GM19463 (cell line): ENCODE data around the gene TDRD12.
"Not testable (repeated sequence)": the region's sequence is repeated elsewhere in the genome, so short reads cannot be mapped to it uniquely, and the experiment has no call there.

ENCODE experiments used
- ATAC-seq: cut with Tn5 transposase; IDR thresholded peaks from one replicate; pipeline ENCODE4 v1.9.1; 2021; ENCODE audit warnings: mild to moderate bottlenecking, moderate library complexity; ENCODE audit not compliant: unreplicated experiment

TDRD12 gene

DNA sequence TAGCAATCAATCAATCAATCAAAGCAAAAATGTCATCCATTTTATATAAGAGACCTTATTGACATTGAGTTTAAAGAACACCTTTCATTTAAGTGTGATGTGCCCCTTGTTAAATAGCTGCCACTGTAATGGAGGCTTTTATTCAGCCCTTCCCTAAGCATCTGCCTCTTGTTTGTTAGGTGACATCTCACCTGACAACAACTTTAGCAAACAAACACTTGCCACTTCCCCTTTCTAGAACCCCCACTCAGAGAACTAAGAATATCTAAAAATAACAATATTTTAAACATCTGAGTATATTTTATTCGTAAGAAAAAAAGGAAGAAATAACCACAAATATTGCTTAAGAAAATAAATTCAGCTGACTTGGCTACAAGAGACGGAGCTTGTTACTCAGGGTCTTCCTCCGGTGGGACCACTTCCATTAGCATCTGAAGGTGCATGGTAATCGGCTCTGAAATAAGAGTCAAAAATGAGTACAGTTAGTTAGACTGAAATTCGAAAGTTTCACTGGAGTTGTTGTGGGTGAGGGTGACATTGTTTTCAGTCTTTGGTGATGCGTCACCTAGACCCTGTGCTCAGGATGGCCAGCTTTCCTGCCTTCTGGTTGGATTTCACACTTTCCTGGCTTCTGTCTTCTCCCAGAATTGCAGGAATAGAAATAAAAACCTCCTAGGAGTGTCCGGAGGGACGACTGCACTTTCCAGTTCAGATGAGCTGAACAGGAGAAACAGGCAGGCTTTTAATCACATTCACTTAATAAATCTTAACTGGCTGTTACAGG is 110.9 kb downstream of the TDRD12 start:
- no peak for ATAC-seq

DNA sequence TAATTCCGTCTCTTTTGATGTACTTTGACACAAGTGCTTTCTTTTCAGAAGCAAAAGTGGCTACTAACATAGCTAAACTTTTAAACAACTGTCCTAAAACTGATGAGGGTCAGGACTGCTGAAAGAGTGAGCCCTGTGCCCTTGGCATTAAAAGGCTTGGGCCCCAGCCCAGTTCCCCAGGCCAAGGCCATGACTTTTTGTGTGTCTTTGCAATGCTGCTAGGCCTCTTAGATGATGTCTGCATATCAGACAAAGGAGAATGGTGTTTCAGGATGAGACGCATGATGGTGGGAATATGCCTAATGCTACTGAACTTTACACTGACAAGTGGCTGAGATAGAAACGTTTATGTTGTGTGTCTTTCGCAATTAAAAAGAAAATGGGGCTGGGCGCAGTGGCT is 112.0 kb downstream of the TDRD12 start:
- ATAC-seq: no peak

DNA sequence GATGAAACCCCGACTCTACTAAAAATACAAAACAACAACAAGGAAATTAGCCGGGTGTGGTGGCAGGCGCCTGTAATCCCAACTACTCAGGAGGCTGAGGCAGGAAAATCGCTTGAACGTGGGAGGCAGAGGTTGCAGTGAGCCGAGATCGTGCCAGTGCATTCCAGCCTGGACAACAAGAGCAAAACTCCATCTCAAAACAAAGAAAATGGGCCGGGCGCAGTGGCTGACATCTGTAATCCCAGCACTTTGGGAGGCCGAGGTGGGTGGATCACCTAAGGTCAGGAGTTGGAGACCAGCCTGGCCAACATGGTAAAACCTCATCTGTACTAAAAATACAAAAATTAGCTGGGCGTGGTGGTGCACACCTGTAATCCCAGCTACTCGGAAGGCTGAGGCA is 112.5 kb downstream of the TDRD12 start:
- ATAC-seq: not testable (repeated sequence)

DNA sequence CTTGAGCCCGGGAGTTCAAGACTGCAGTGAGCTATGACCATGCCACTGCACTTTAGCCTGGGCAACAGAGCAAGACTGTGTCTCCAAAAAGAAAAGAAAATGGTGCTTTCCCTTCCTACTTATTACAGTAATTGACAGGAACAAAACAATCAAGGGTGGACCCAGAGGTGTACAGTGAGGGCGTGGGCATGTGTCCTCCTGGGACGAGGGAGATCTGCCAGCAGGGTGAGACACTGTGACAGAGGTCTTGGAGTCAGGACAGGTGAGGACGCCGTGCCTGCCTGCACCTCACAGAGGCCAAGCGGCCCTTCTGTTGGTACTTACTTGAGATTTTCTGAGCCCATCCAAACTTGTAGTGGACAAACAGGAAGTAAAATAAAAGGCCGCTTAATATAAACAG is 113.3 kb downstream of the TDRD12 start:
- not testable (repeated sequence) for ATAC-seq

DNA sequence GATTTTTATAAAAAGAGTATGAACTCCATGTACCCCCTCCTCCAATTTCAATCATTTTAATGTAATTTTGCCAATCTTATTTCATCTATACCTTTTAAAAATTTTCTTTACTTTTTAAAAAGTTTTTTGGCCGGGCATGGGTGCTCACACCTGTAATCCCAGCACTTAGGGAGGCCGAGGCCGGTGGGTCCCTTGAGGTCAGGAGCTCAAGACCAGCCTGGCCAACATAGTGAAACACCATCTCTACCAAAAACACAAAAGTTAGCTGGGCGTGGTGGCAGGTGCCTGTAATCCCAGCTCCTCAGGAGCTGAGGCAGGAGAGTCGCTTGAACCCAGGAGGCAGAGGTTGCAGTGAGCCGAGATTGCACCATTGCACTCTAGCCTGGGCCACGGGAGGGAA is 113.8 kb downstream of the TDRD12 start:
- not testable (repeated sequence) for ATAC-seq

DNA sequence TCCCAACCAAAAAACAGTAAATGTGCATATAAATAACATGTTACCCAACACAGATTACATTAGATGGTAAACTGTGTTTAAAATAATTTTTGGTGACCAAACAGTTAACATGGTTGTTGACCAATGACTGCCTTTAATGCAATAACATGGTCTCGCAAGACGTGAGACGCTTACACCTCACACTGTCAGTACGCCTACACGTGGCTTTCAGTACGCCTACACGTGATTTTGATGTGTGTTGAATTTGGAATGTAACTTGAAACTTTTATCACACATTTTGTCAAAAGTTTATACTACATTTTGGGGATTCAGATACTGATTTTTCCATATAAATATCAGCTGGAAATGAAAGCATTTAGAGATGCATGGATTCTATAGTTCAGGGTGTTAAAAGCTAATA is 118.0 kb downstream of the TDRD12 start:
- no peak for ATAC-seq

DNA sequence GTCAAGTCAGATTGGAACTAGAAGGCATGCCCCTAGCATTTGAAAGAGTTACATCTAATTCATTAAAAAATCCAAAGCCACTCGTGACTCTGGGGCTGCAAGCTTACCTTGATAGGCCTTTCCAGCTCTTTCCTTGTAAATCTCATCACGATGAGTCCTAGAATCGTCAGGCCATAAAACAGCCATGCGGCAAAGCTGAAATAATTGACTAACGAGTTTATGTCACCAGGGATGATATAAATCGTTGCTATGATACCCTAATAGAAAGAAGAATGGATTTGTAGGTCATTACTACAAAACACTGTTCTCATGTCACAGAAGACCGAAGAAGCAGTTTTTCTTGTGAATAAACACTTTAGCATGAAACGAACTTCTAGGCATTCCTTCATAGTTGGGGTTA is 122.5 kb downstream of the TDRD12 start:
- no peak for ATAC-seq

DNA sequence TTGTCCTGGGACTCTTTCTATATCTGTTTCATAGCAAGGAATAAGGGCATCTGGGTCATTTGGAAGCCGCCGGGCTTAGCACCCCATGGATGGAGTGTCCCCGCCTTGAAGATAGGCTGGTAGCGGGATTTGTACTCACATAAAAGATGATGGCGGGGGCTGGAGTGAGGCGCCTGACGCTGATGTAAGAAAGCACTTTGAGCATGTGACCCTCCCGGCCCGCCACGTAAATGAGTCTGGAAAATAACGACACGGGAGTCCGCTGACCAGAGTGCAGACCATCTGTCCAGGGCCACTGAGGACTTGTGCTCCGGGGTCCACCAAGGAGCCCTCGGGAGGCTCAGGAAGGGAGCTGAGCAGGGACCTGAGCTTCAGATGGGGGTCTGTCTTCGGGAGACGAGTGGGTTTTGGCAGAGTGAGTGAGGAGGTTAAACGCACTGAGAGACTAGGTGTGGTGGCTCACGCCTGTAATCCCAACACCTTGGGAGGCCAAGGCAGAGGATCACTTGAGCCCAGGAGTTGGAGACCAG is 124.2 kb downstream of the TDRD12 start:
- ATAC-seq: no peak

DNA sequence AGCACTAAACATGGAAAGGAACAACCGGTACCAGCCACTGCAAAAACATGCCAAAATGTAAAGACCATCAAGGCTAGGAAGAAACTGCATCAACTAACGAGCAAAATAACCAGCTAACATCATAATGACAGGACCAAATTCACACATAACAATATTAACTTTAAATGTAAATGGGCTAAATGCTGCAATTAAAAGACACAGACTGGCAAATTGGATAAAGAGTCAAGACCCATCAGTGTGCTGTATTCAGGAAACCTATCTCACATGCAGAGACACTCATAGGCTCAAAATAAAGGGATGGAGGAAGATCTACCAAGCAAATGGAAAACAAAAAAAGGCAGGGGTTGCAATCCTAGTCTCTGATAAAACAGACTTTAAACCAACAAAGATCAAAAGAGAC is 128.5 kb downstream of the TDRD12 start:
- ATAC-seq: not testable (repeated sequence)

DNA sequence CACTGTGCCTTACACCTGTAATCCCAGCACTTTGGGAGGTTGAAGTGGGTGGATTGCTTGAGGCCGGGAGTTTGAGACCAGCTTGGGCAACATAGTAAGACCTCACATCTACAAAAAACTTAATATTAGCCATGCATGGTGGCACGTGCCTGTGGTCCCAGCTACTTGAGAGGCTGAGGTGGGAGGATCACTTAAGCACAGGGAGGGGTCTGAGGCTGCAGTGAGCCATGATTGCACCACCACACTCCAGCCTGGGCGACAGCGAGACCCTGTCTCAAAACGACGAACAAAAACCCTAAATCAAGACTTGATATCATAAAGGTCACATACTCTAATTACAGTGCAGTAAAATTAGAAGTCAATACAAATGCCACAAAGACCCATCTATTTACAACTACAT is 132.6 kb downstream of the TDRD12 start:
- no peak for ATAC-seq

DNA sequence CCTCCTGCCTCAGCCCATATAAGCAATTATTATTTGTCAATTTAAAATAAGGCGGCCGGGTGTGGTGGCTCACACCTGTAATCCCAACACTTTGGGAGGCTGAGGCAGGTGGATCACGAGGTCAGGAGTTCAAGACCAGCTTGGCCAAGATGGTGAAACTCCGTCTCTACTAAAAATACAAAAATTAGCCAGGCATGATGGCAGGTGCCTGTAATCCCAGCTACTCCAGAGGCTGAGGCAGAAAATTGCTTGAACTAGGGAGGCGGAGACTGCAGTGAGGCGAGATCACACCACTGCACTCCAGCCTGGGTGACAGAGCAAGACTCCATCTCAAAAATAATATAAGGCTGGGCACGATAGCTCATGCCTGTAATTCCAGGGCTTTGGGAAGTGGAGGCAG is 137.3 kb downstream of the TDRD12 start:
- ATAC-seq: not testable (repeated sequence)

DNA sequence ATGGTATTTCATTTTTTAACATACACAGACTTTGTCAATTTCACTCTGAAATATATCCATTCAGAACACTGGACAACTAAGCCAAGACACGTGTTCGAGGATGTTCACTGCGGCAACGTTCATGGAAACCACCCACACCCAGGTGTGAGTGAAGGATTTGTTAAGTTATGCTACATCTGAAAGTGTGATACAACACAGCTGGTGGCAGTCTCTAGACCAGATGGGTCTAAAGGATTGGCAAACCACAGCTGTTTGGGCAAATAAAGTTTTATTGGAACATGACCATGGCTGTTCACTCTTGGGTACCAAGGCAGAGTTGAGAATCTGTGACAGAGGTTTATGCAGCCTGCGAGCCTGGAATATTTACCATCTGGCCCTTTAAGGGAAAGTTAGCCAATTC is 138.0 kb downstream of the TDRD12 start:
- ATAC-seq: no peak

DNA sequence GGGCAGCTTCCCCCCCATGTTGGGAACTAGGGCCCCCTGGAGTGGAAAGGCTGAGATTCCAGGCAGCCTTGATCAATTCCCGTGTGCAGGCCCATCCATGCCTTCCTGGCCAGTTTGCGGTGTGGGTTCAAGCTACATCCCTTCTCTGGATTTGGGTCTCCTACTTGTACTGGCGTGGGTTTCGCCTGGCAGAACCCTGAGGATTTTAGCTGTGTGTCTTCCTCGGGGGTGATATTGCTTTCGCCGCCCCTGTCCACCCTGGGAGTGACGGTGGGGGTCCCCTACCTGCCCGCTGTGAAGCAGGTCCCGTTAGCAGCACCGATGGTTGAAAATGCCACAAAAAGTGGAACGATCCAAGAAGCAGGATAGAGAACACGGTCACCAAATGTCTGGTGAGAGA is 138.6 kb downstream of the TDRD12 start:
- ATAC-seq: no peak

DNA sequence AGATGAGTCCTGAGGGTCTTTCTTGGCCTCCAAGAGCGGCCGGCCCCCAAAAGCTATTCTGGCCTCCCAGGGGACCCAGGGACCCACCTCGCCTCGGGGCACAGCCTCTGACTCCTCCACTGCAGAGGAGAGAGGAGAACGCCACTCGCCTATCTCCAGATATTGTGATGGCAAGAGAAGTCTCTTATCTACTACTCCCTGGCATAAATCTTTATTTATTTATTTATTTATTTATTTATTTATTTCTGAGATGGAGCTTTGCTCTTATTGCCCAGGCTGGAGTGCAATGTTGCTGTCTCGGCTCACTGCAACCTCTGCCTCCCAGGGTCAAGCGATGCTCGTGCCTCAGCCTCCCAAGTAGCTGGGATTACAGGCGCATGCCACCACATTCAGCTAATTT is 139.0 kb downstream of the TDRD12 start:
- no peak for ATAC-seq

DNA sequence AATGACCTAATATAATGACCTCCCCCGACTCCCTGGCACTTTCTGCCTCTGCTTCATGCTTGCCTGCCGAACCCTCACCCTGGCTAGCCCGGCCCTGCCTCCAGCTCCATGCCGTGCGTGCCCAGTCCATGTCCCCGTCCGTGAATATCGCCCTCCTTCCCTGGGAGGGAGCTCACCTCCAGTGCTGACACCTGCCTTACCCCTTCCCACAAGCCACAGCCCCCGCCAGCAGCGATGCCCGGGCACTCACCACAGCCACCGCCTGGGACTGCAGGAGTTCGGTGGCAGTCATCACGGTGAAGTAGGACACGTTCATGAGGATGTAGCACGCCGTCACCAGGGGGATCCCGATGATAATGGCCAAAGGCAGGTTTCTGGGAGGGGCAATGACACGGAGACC is 140.0 kb downstream of the TDRD12 start:
- no peak for ATAC-seq

DNA sequence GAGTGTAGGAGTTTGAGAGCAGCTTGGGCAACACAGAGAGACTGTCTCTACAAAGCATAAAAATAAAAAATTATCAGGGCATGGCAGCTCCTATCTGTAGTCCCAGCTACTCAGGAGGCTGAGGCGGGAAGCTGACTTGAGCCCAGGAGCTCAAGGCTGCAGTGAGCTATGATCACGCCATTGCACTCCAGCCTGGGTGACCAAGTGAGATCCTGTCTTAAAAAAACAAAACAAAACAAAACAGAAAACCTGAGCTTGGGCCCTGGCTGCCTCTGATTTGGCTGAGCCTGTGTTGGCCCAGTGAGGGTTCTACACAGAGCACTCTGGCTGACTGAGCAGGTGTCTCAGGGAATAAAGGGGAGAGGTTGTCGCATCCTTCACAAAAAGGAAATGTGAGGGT is 142.0 kb downstream of the TDRD12 start:
- ATAC-seq: no peak

DNA sequence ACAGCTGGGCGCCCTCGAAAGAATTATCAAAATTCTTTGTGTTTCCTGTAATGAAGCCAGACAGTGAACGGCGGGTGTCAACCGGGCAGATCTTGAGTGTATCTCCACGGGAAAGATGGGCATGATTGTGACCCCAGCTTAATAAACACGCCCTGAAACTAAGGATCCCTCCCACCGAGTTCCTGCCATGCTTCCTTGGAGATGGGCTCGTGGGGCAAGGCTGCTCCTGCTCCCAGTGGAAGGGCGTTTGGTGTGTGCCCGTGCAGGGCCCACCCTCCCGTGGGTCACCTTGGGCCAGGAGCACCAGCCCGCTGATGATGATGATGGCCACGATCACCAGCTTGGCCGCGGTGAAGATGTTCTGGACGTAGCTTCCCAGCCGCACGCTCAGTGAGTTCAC is 142.6 kb downstream of the TDRD12 start:
- no peak for ATAC-seq

DNA sequence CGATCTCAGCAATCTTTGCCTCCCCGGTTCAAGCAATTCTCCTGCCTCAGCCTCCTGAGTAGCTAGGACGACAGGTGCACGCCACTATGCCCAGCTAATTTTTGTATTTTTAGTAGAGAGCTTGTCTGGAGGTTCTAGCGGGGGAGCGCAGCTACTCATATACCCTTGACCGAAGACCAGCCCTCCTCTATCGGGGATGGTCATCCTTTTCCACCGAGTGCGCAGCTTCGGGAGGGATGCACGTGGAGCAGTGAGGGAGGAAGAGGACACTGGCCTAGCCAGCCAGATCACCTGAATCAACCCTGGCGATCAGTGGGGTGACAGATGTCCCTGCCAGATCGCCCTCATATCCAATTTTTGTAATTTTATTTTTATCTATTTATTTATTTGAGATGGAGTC is 143.2 kb downstream of the TDRD12 start:
- ATAC-seq: no peak

DNA sequence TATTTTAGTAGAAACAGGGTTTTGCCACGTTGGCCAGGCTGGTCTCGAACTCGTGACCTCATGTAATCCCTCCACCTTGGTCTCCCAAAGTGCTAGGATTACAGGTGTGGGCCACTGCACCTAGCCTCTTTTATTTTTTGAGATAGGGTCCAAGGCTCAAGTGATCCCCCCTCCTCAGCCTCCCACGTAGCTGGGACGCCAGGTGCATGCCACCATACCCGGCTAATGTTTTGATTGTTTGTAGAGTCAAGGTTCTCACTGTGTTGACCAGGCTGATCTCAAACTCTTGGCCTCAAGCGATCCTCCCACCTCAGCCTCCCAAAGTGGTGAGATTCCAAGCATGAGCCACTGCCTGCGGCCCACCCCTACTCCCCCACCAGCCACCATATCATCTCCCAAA is 143.7 kb downstream of the TDRD12 start:
- ATAC-seq: no peak

DNA sequence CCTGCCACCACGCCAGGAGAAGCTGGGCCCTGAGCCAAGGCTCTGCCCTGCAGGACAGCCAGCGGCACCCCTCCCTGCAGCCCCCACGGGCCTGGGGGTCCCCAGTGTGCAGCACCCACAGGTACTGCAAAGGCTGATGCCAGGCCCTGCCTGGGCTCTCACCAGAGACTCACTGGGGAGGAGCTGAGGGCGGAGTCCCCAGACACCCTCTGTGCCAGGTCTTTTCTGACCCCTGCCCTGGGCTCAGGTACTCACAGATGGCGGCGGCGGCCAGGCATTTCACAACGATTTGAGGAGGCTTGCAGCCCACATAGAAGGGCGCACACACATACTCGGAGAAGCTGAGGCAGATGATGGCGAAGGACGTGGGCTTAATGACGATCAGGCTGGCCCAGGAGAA is 144.3 kb downstream of the TDRD12 start:
- ATAC-seq: no peak

DNA sequence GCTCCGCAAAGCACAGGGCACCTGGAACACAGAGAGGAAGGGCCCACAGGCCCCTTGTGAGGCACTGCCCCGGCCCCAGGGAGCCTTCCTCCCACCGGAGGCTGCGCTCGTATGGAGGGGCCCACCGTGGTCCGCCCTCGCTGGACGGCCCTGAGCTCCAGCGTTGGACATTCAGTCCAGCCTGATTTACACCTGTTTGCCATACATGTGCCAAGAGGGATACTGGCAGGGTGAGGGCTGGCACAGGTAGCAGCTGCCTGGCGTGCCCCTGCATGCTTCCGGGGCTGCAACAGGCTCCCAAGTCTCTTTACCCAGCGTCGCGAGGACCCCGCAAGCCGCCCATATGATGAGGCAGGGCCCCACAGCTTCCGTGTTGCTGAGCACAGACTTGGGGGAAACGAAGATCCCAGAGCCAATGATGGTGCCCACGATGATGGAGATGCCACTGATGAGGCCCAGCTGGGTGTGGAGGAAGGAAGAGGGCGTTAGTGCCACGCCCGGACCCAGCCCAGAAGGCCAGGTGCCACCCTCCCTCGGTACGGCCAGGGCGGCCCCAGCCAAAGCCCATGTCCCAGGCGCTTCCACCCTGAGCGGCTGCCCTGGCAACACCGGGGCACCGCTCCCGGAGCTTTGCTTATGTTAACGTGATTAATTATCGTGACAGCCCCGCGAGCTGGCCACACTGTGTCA is 144.9 kb downstream of the TDRD12 start:
- ATAC-seq: no peak

DNA sequence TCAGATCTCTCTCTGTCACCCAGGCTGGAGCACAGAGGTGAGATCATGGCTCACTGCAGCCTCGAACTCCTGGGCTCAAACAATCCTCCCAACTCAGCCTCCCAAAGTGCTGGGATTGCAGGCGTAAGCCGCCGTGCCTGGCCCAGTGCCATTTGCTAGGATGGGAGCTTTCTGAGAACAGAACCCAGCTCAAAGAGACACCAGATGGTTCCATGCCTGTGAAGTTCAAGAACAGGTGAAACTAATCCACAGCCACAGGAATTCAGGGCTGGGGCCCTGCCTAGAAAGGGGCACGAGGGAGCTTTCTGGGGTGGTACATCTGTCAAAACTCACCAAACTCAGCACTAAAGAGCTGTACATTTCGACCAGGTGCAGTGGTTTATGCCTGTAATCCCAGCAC is 145.8 kb downstream of the TDRD12 start:
- no peak for ATAC-seq
